Measurements from ENCODE around the gene CDK5R2.
"Not testable (repeated sequence)": the region's sequence is repeated elsewhere in the genome, so short reads cannot be mapped to it uniquely, and the experiment has no call there.

The CDK5R2 gene

DNA sequence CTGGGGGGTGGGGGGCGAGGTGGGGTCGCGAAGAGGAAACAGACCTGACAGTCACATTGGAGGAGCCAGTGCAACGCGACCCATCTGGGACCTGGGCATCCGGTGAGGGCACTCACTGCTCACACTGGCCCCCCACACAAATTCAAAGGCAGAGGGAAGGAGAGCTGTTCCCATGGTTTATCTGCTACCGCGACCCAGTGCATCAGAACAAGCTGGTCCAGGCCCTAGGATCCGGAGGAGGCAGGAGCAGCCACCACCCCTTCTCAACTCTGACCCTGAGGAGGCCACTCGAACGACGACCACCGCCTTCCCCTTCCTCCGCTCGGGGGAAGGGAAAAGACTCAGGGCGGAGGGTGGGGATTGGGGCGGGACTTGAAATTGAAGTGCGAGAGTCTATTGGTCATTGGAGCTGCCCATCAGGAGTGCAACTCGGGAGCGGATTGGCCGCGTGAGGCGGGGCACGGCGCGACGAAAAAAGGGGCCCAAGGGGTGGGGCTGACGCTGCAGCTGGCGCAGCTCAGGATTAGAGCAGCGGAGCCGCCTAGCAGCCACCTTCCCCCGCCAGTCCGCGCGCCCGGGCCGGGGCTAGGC, at the start of gene CDK5R2:
Gene CDK5R2, plus strand, starts transcription at position 526 of the 591 bp plus-strand sequence. CDS start 155 bp downstream, outside the sequence.
- peak; percentile 16 for DNase-seq

DNA sequence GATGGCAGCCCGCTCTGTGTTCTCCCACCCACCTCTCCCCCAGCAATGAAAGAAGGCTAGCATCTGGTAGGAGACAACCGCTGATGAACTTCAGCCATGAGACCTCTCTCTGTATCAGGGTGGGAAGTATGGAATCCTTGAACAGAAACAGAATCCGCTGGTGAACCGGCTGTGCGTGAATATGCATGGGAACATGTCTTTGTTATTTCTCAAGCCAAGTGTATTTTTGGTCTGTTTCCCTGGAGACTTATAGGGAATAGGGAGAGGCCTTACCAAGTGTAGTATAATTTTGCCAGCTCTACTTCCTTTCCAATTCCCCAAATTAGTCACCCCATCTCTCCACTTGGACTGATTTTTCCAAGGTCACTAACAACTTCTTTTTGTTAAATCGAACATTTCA, 48.7 kb upstream of the CDK5R2 start:
- DNase-seq = no peak

- no peak for DNase-seq
These were observed 39.0 kb upstream of the CDK5R2 start for GRCh38 chr2:218920504-218920903.

DNA sequence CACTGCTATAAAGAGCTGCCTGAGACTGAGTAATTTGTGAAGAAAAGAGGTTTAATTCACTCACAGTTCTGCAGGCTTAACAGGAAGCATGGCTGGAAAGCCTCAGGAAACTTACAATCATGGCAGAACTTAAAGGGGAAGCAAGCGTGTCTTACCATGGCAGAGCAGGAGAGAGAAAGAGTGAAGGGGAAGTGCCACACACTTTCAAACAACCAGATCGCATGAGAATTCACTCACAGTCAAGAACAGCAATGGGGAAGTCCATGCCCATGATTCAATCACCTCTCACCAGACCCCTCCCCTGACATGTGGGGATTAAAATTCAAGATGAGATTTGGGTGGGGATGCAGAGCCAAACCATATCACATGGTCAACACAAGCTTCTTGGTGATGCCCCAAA, 34.7 kb upstream of the CDK5R2 start:
- DNase-seq = no peak

DNA sequence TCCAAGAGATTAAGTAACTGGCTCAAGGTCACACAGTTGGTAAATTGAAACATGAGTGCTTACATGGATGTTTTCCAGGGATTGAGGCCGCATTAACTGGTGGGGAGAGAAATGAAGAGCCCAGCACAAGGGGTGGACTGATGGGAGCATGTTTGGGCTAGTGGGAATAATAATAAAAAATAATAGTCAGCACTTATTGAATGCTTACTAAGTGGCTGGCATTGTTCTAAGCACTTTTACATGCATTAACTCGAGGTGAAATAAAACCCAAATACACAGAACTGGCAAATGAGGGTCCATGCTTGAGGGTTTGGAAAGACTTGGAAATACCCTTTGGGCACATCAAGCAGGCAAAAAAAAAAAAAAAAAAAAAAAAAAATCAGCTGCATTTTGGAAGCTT, 34.0 kb upstream of the CDK5R2 start:
- DNase-seq = no peak

DNA sequence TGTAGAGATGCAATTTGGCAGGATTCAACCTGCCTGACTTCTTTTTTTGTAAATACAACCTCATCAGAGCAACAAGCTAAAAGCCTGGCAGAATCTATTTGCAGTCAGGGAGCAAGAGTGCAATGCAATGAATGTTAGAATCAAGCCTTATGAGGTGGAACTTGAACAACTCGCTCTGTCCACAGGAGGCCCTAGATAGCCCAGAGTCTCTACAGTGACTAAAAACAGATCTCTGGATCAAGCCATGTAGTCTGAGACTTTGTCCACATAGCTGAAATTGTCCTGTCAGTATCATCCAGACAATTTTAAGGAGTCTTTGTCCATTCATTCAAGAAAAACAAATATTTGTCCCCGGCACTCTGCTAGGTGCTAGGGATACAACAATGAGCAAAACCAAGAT, 32.0 kb upstream of the CDK5R2 start:
- DNase-seq = no peak

- no peak for DNase-seq
These were observed 31.6 kb upstream of the CDK5R2 start for GRCh38 chr2:218927876-218928275.

GRCh38 chr2:218930488-218930887, 29.0 kb upstream of the CDK5R2 start:
- DNase-seq = not testable (repeated sequence)

DNA sequence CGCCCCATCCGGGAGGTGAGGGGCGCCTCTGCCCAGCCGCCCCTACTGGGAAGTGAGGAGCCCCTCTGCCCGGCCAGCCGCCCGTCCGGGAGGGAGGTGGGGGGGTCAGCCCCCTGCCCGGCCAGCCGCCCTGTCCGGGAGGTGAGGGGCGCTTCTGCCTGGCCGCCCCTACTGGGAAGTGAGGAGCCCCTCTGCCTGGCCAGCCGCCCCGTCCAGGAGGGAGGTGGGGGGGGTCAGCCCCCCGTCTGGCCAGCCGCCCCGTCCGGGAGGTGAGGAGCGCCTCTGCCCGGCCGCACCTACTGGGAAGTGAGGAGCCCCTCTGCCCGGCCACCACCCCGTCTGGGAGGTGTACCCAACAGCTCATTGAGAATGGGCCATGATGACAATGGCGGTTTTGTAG, 27.7 kb upstream of the CDK5R2 start:
- not testable (repeated sequence) for DNase-seq

GRCh38 chr2:218944759-218945404, 14.6 kb upstream of the CDK5R2 start:
- DNase-seq = no peak

- DNase-seq = no peak
These were observed 12.8 kb upstream of the CDK5R2 start for GRCh38 chr2:218946621-218947020.

DNA sequence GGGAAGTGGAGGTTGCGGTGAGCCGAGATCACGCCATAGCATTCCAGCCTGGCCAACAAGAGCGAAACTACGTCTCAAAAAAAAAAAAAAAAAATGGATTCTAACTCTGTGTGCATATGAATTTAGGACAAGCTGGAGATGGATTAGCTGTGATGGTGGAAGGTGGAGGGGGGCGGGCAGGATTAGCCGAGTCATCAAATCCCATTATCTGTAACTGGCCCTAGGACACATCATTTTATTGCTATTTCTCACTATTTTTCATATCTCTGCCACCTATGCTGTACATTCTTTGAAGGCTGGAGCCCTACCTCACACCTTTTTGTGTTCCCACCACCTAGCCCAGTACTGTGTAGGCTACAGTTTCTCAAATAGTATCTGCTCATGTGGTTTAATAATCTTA, 7.3 kb upstream of the CDK5R2 start:
- no peak for DNase-seq

- no peak for DNase-seq
These were observed 6.0 kb upstream of the CDK5R2 start for GRCh38 chr2:218953366-218953954.

DNA sequence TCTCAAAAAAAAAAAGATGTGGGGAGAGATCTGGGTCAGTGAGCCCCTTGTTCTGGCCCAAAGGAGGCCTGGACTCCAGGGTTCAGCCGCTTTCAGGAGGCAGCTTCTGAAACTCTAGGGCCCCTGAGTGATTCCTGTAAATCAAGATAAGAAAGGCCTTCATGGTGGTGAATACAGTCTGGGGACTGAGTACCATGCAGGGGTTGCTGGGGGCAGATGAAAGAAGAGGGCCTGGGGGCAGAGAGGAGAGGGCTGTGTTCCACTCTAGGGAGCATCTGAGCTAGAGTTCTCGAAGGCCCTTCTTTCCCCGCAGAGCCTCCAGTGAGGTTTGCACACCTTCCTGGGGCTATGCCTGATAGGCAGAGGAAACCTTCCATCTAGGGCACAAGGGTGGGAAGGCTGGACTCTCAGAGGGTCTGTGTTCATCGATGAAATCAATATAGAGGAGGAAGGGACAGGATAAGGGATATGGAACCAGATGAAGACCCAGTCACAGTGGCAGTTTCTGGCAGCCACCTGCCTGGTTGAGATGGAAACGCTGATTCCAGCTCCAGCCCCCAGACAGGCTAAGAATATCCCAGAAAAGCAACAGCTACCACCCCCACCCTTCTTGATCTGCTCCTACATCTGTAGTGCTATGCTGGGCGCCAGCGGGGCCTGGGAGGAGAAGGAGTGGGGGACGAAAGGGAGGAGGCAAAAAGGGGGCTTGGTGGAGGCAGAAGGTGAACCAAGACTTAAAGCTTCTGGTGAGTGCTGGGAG, 4.7 kb upstream of the CDK5R2 start:
- no peak for DNase-seq

DNA sequence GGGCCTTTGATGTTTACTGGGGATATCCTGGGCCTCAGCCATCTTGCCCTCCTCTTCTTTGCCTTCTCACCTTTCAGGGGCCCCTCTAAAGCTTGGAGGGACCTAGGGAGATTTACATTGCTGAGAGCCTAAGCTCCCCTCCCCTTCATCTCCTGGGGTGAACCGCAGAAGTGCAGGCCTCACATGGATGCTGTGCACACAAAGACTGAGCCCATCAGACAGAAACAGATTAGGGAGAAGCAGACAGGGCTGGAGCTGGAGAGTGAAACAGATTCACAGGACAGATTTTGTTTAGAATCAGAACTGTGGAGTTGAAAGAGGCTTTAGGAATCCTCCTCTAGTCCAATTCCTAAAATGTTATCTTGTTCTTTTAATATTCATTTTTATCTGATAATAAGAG, 3.4 kb upstream of the CDK5R2 start:
- no peak for DNase-seq

GRCh38 chr2:218957671-218958070, 1.8 kb upstream of the CDK5R2 start:
- no peak for DNase-seq

GRCh38 chr2:218958276-218958675, 1.2 kb upstream of the CDK5R2 start:
- no peak for DNase-seq

GRCh38 chr2:218959761-218960308, 369 bp downstream of the CDK5R2 start:
- DNase-seq = no peak

DNA sequence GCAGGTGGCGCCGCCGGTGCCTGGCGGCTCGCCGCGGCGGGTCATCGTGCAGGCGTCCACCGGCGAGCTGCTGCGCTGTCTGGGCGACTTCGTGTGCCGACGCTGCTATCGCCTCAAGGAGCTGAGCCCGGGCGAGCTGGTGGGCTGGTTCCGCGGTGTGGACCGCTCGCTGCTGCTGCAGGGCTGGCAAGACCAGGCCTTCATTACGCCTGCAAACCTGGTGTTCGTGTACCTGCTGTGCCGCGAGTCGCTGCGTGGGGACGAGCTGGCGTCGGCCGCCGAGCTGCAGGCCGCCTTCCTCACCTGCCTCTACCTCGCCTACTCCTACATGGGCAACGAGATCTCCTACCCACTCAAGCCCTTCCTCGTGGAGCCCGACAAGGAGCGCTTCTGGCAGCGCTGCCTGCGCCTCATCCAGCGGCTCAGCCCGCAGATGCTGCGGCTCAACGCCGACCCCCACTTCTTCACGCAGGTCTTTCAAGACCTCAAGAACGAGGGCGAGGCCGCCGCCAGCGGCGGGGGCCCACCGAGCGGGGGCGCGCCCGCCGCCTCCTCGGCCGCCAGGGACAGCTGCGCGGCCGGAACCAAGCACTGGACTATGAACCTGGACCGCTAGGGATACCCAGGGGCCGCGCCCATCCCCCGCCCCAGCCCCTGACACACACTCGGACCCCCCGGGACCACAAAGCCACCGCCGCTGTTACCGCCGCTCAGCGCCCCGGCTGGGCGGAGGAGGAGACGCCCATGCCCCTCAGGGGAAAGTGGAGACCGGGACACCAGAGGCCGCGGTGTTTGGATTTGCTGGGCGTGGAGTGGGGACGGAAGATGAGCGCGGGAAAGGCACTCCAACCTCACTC, 1.1 kb downstream of the CDK5R2 start:
- no peak for DNase-seq

- no peak for DNase-seq
These were observed 1.8 kb downstream of the CDK5R2 start for GRCh38 chr2:218961229-218961628.

- DNase-seq = no peak
These were observed 2.4 kb downstream of the CDK5R2 start for GRCh38 chr2:218961651-218962570.
